Sigmoid colon (tissue), 7 donors: ENCODE measurements around the gene SMAD5. TPM values are rescaled to one million over a fixed set of nuclear protein-coding genes. Genes with fewer than 3 reads are reported as not detected.
A peak's percentile ranks its signal among the peaks of the same experiment; 100 is the strongest.

Experiments used
- DNase-seq: peaks from one replicate; pipeline ENCODE4 v3.0.0-alpha.2; 2019
- H3K27ac ChIP-seq, 4 donors: fragments of 200-600 bp; sonication (generic); one replicate each; pipeline ENCODE4 v1.5.1; 2016 to 2019; ENCODE audit warnings: mild to moderate bottlenecking in 1 of 4
- H3K27me3 ChIP-seq, 3 donors: fragments of 200-600 bp; sonication (generic); one replicate each; pipeline ENCODE4 v1.5.1; 2019; ENCODE audit warnings: mild to moderate bottlenecking in 1 of 3
- H3K36me3 ChIP-seq, 4 donors: fragments of 200-600 bp; sonication (generic); one replicate each; pipeline ENCODE4 v1.5.1; 2016 to 2019
- H3K4me1 ChIP-seq, 4 donors: fragments of 200-600 bp; sonication (generic); one replicate each; pipeline ENCODE4 v1.5.1; 2017 to 2019
- H3K4me3 ChIP-seq, 4 donors: fragments of 200-600 bp; sonication (generic); one replicate each; pipeline ENCODE4 v1.5.1; 2017 to 2019; ENCODE audit warnings: mild to moderate bottlenecking in 2 of 4, moderate library complexity in 1 of 4
- H3K9me3 ChIP-seq, 4 donors: fragments of 200-600 bp in 3 of 4; sonication (generic) in 3 of 4; one replicate each; pipeline versions ENCODE4 v1.5.1 to v1.6.1; 2013 to 2019
- CTCF ChIP-seq, 4 experiments: fragments of 450-650 bp in 3 of 4; fragments of 200-600 bp in 1 of 4; IDR thresholded peaks; one replicate each; pipeline ENCODE4 v1.5.1; 2016 to 2019; ENCODE audit warnings: antibody characterized with exemption in 4 of 4, mild to moderate bottlenecking in 3 of 4, moderate library complexity in 2 of 4
- EP300 ChIP-seq, 4 donors: sonication (generic); formaldehyde crosslinking; IDR thresholded peaks; one replicate each; pipeline ENCODE4 v1.6.1; 2017; ENCODE audit warnings: antibody characterized with exemption in 4 of 4
- POLR2A ChIP-seq, 2 donors: fragments of 450-650 bp; IDR thresholded peaks; one replicate each; pipeline ENCODE4 v1.6.1; 2016; ENCODE audit warnings: antibody characterized with exemption in 2 of 2, mild to moderate bottlenecking in 2 of 2, moderate library complexity in 2 of 2
- POLR2AphosphoS5 ChIP-seq, 4 donors: sonication (generic); formaldehyde crosslinking; IDR thresholded peaks; one replicate each; pipeline ENCODE4 v1.6.1; 2017; ENCODE audit warnings: antibody characterized with exemption in 4 of 4
- WGBS, 2 donors: extraction: QIAGEN DNeasy Blood & Tissue Kit; methylation state at CpG; one replicate each; pipeline ENCODE4 v1.1.7; 2013; 5-methylcytosine and 5-hydroxymethylcytosine counted together
- intact Hi-C: fragments of 100-400 bp; cut with DNase I; formaldehyde crosslinking; loops from one replicate; pipeline ENCODE4 v1.15.1; 2023
- polyA plus RNA-seq, 3 donors: library from polyadenylated mRNA; stranded (reverse); fragments of 200-250 nt; gene quantifications; one replicate each; pipeline ENCODE4 v1.2.3, GENCODE V29; 2013
- total RNA-seq, 4 donors: library from RNA; depleted of rRNA; stranded (reverse); fragments of >200 nt; gene quantifications; one replicate each; pipeline ENCODE4 v1.1.0, GENCODE V29; 2016
- donor health status: healthy with polysubstance abuse.
- donor health status: Bipolar disorder and iron deficiency.
- donor health status: healthy.

Gene SMAD5
- total and polyA plus RNA-seq, 7 donors = 4.9 to 85.0 (median 47.6) TPM

- Histone ChIP-seq H3K4me1 (peaks cover 0 to 26% (median 22%) of the 10 kb centered on the region in 4 donors), H3K9me3 (no peaks in the 10 kb centered on the region), H3K36me3 (peaks cover 0 to 28% (median 8%) of the 10 kb centered on the region in 4 donors), H3K4me3 (no peak overlapping the region), H3K27ac (no peak overlapping the region), H3K27me3 (peaks cover 6 to 44% (median 27%) of the 10 kb centered on the region in 3 donors)
- no peak for DNase-seq
- intact Hi-C loops = no loop called here
- WGBS, 2 donors = 13 to 52% methylated on average over 5 of the region's 5 CpGs
- TF ChIP-seq EP300 (IDR thresholded peaks at IDR 0.05) = no peak
- no peak for TF ChIP-seq POLR2A (IDR thresholded peaks at IDR 0.05)
- TF ChIP-seq POLR2AphosphoS5 (IDR thresholded peaks at IDR 0.05) = no peak
Measured at GRCh38 chr5:136190091-136190720, 57.6 kb downstream of the SMAD5 start.

GRCh38 chr5:136190904-136191303 lies 58.3 kb downstream of the SMAD5 start:
- H3K27ac ChIP-seq = no peak overlapping the region
- no peak overlapping the region for H3K4me3 ChIP-seq
- H3K9me3 ChIP-seq = no peaks in the 10 kb centered on the region
- peaks cover 0 to 33% (median 29%) of the 10 kb centered on the region in 4 donors for H3K4me1 ChIP-seq
- H3K36me3 ChIP-seq = peaks cover 0 to 28% (median 8%) of the 10 kb centered on the region in 4 donors
- intact Hi-C loops = no loop called here
- TF ChIP-seq POLR2A (IDR thresholded peaks at IDR 0.05) (no peak), CTCF (IDR thresholded peaks at IDR 0.05) (no peak), EP300 (IDR thresholded peaks at IDR 0.05) (no peak), POLR2AphosphoS5 (IDR thresholded peaks at IDR 0.05) (no peak)
- 16 to 32% methylated on average over 1 of the region's 1 CpG for WGBS, 2 donors
- DNase-seq = no peak
- H3K27me3 ChIP-seq = peaks cover 6 to 44% (median 27%) of the 10 kb centered on the region in 3 donors

- Histone ChIP-seq H3K9me3 (no peaks in the 10 kb centered on the region), H3K27ac (no peak overlapping the region), H3K4me1 (peaks cover 0 to 38% (median 34%) of the 10 kb centered on the region in 4 donors), H3K27me3 (peaks cover 6 to 44% (median 27%) of the 10 kb centered on the region in 3 donors), H3K4me3 (peak overlapping the region in 3 of 4 donors; percentile 33 to 54 (median 47)), H3K36me3 (peaks cover 0 to 24% (median 8%) of the 10 kb centered on the region in 4 donors)
- intact Hi-C loops = no loop called here
- no peak for TF ChIP-seq POLR2AphosphoS5 (IDR thresholded peaks at IDR 0.05)
- no peak for TF ChIP-seq EP300 (IDR thresholded peaks at IDR 0.05)
- TF ChIP-seq CTCF (IDR thresholded peaks at IDR 0.05) = no peak
- no peak for TF ChIP-seq POLR2A (IDR thresholded peaks at IDR 0.05)
- peak; percentile 54 for DNase-seq
- WGBS, 2 donors = 28 to 34% methylated on average over 44 of the region's 44 CpGs
Measured at GRCh38 chr5:136191304-136192014, 58.8 kb downstream of the SMAD5 start.

GRCh38 chr5:136192015-136192525 lies 59.4 kb downstream of the SMAD5 start:
- H3K27ac ChIP-seq = no peak overlapping the region
- peak overlapping the region; percentile 19 to 54 (median 40) for H3K4me3 ChIP-seq
- peaks cover 0 to 43% (median 37%) of the 10 kb centered on the region in 4 donors for H3K4me1 ChIP-seq
- TF ChIP-seq CTCF (IDR thresholded peaks at IDR 0.05) = no peak
- no peak for TF ChIP-seq EP300 (IDR thresholded peaks at IDR 0.05)
- TF ChIP-seq POLR2AphosphoS5 (IDR thresholded peaks at IDR 0.05) = no peak
- no peak for TF ChIP-seq POLR2A (IDR thresholded peaks at IDR 0.05)
- no peaks in the 10 kb centered on the region for H3K9me3 ChIP-seq
- intact Hi-C loops = no loop called here
- H3K36me3 ChIP-seq = peaks cover 0 to 22% (median 8%) of the 10 kb centered on the region in 4 donors
- peaks cover 6 to 44% (median 27%) of the 10 kb centered on the region in 3 donors for H3K27me3 ChIP-seq
- WGBS, 2 donors = 1 to 3% methylated on average over 56 of the region's 56 CpGs
- DNase-seq = peak; percentile 64
